ENCODE measurements around the gene RMND5A.

Gene RMND5A

GRCh38 chr2:86800856-86801567, 80.9 kb downstream of the RMND5A start:
- Histone ChIP-seq H3K4me3 (no peak overlapping the region), H3K4me1 (no peaks in the 10 kb centered on the region), H3K27me3 (ENCODE audit: low read depth) (no peaks in the 10 kb centered on the region), H3K9me3 (no peaks in the 10 kb centered on the region), H3K36me3 (replicated peaks) (no peaks in the 10 kb centered on the region)
- in situ Hi-C loops (cut with MboI; ENCODE audit: low sequenced_read_pairs): no loop called here
- DNase-seq (ENCODE audit: low spot score in 2 of 2): no peak

- no peaks in the 10 kb centered on the region for H3K9me3 ChIP-seq
- no peak overlapping the region for H3K4me3 ChIP-seq
- H3K27me3 ChIP-seq (ENCODE audit: low read depth): no peaks in the 10 kb centered on the region
- DNase-seq (ENCODE audit: low spot score in 2 of 2): no peak
- in situ Hi-C loops (cut with MboI; ENCODE audit: low sequenced_read_pairs): no loop called here
- H3K36me3 ChIP-seq (replicated peaks): no peaks in the 10 kb centered on the region
- peaks cover 15% of the 10 kb centered on the region for H3K4me1 ChIP-seq
These were observed 86.2 kb downstream of the RMND5A start for GRCh38 chr2:86806059-86806857.

- H3K4me3 ChIP-seq: peak overlapping the region; percentile 36
- no peak for DNase-seq (ENCODE audit: low spot score in 2 of 2)
- H3K36me3 ChIP-seq (replicated peaks): no peaks in the 10 kb centered on the region
- in situ Hi-C loops (cut with MboI; ENCODE audit: low sequenced_read_pairs): no loop called here
- peaks cover 15% of the 10 kb centered on the region for H3K4me1 ChIP-seq
- no peaks in the 10 kb centered on the region for H3K9me3 ChIP-seq
- H3K27me3 ChIP-seq (ENCODE audit: low read depth): no peaks in the 10 kb centered on the region
These were observed 87.0 kb downstream of the RMND5A start for GRCh38 chr2:86807133-86807467.

- Histone ChIP-seq H3K4me1 (peaks cover 15% of the 10 kb centered on the region), H3K27me3 (ENCODE audit: low read depth) (no peaks in the 10 kb centered on the region), H3K4me3 (peak overlapping the region; percentile 36), H3K36me3 (replicated peaks) (no peaks in the 10 kb centered on the region), H3K9me3 (no peaks in the 10 kb centered on the region)
- in situ Hi-C loops (cut with MboI; ENCODE audit: low sequenced_read_pairs): no loop called here
- DNase-seq (ENCODE audit: low spot score in 2 of 2): peak; percentile 35 to 77
These were observed 87.6 kb downstream of the RMND5A start for GRCh38 chr2:86807468-86808275.

GRCh38 chr2:86808315-86809161, 88.4 kb downstream of the RMND5A start:
- no peaks in the 10 kb centered on the region for H3K9me3 ChIP-seq
- no peaks in the 10 kb centered on the region for H3K36me3 ChIP-seq (replicated peaks)
- H3K27me3 ChIP-seq (ENCODE audit: low read depth): no peaks in the 10 kb centered on the region
- in situ Hi-C loops (cut with MboI; ENCODE audit: low sequenced_read_pairs): no loop called here
- peak overlapping the region; percentile 36 for H3K4me3 ChIP-seq
- DNase-seq (ENCODE audit: low spot score in 2 of 2): peak; percentile 93 to 98
- peaks cover 15% of the 10 kb centered on the region for H3K4me1 ChIP-seq

- Histone ChIP-seq H3K4me1 (peaks cover 15% of the 10 kb centered on the region), H3K27me3 (ENCODE audit: low read depth) (no peaks in the 10 kb centered on the region), H3K4me3 (no peak overlapping the region), H3K36me3 (replicated peaks) (no peaks in the 10 kb centered on the region), H3K9me3 (no peaks in the 10 kb centered on the region)
- DNase-seq (ENCODE audit: low spot score in 2 of 2): no peak
- in situ Hi-C loops (cut with MboI; ENCODE audit: low sequenced_read_pairs): no loop called here
These were observed 89.5 kb downstream of the RMND5A start for GRCh38 chr2:86809481-86810121.

GRCh38 chr2:86815611-86816010, 95.5 kb downstream of the RMND5A start:
- no peaks in the 10 kb centered on the region for H3K9me3 ChIP-seq
- H3K4me1 ChIP-seq: no peaks in the 10 kb centered on the region
- DNase-seq (ENCODE audit: low spot score in 2 of 2): no peak
- no peaks in the 10 kb centered on the region for H3K36me3 ChIP-seq (replicated peaks)
- in situ Hi-C loops (cut with MboI; ENCODE audit: low sequenced_read_pairs): no loop called here
- H3K4me3 ChIP-seq: no peak overlapping the region
- no peaks in the 10 kb centered on the region for H3K27me3 ChIP-seq (ENCODE audit: low read depth)

- no peak overlapping the region for H3K4me3 ChIP-seq
- DNase-seq (ENCODE audit: low spot score in 2 of 2): no peak
- no peaks in the 10 kb centered on the region for H3K9me3 ChIP-seq
- no peaks in the 10 kb centered on the region for H3K4me1 ChIP-seq
- H3K36me3 ChIP-seq (replicated peaks): no peaks in the 10 kb centered on the region
- in situ Hi-C loops (cut with MboI; ENCODE audit: low sequenced_read_pairs): no loop called here
- no peaks in the 10 kb centered on the region for H3K27me3 ChIP-seq (ENCODE audit: low read depth)
These were observed 98.2 kb downstream of the RMND5A start for GRCh38 chr2:86818114-86818801.

- no peak for DNase-seq (ENCODE audit: low spot score in 2 of 2)
- H3K27me3 ChIP-seq (ENCODE audit: low read depth): no peaks in the 10 kb centered on the region
- H3K4me1 ChIP-seq: no peaks in the 10 kb centered on the region
- no peak overlapping the region for H3K4me3 ChIP-seq
- no peaks in the 10 kb centered on the region for H3K36me3 ChIP-seq (replicated peaks)
- no peaks in the 10 kb centered on the region for H3K9me3 ChIP-seq
- in situ Hi-C loops (cut with MboI; ENCODE audit: low sequenced_read_pairs): no loop called here
These were observed 98.9 kb downstream of the RMND5A start for GRCh38 chr2:86818957-86819356.

- no peak overlapping the region for H3K4me3 ChIP-seq
- DNase-seq (ENCODE audit: low spot score in 2 of 2): no peak
- H3K4me1 ChIP-seq: no peaks in the 10 kb centered on the region
- no peaks in the 10 kb centered on the region for H3K9me3 ChIP-seq
- no peaks in the 10 kb centered on the region for H3K36me3 ChIP-seq (replicated peaks)
- in situ Hi-C loops (cut with MboI; ENCODE audit: low sequenced_read_pairs): no loop called here
- no peaks in the 10 kb centered on the region for H3K27me3 ChIP-seq (ENCODE audit: low read depth)
These were observed 101.2 kb downstream of the RMND5A start for GRCh38 chr2:86821306-86821705.

GRCh38 chr2:86821842-86822241, 101.8 kb downstream of the RMND5A start:
- Histone ChIP-seq H3K4me1 (no peaks in the 10 kb centered on the region), H3K9me3 (no peaks in the 10 kb centered on the region), H3K36me3 (replicated peaks) (no peaks in the 10 kb centered on the region), H3K27me3 (ENCODE audit: low read depth) (no peaks in the 10 kb centered on the region), H3K4me3 (no peak overlapping the region)
- in situ Hi-C loops (cut with MboI; ENCODE audit: low sequenced_read_pairs): no loop called here
- DNase-seq (ENCODE audit: low spot score in 2 of 2): no peak

- Histone ChIP-seq H3K4me1 (no peaks in the 10 kb centered on the region), H3K36me3 (replicated peaks) (no peaks in the 10 kb centered on the region), H3K4me3 (no peak overlapping the region), H3K9me3 (no peaks in the 10 kb centered on the region), H3K27me3 (ENCODE audit: low read depth) (no peaks in the 10 kb centered on the region)
- in situ Hi-C loops (cut with MboI; ENCODE audit: low sequenced_read_pairs): no loop called here
- DNase-seq (ENCODE audit: low spot score in 2 of 2): no peak
These were observed 102.7 kb downstream of the RMND5A start for GRCh38 chr2:86822668-86823345.

All from HAP-1 (cell line).